Epithelial cell of esophagus (primary cell): ENCODE data around the gene PFKFB1.

Source experiments
- DNase-seq: peaks from one replicate; pipeline ENCODE4 v3.0.0; 2010; ENCODE audit warnings: low read depth
- H3K4me3 ChIP-seq: 2 replicates; pipeline ENCODE4 v1.5.1; 2011; ENCODE audit warnings: mild to moderate bottlenecking, low read length, control low read depth
- CTCF ChIP-seq: IDR thresholded peaks from 2 replicates; pipeline ENCODE4 v1.5.1; 2011; ENCODE audit warnings: low read depth, mild to moderate bottlenecking, low read length, control low read depth, inconsistent platforms; ENCODE audit not compliant: insufficient read depth; ENCODE audit errors: missing control alignments

Gene PFKFB1

GRCh38 chrX:55028611-55029010, 34.6 kb upstream of the PFKFB1 start:
- H3K4me3 ChIP-seq, result no peak overlapping the region
- TF ChIP-seq CTCF, result no peak
- no peak for DNase-seq

GRCh38 chrX:55028040-55028439, 34.1 kb upstream of the PFKFB1 start:
- no peak overlapping the region for H3K4me3 ChIP-seq
- DNase-seq, result no peak
- no peak for TF ChIP-seq CTCF

- DNase-seq, result no peak
- no peak overlapping the region for H3K4me3 ChIP-seq
Observed at GRCh38 chrX:55026840-55027239, 32.9 kb upstream of the PFKFB1 start.

GRCh38 chrX:55026143-55026542, 32.2 kb upstream of the PFKFB1 start:
- no peak overlapping the region for H3K4me3 ChIP-seq
- peak; percentile 25 for DNase-seq
- TF ChIP-seq CTCF, result no peak

More at GRCh38 chrX:55026840-55027239, 32.9 kb upstream of the PFKFB1 start:
- no peak for TF ChIP-seq CTCF

GRCh38 chrX:55014897-55015299, 20.9 kb upstream of the PFKFB1 start:
- H3K4me3 ChIP-seq, result no peak overlapping the region
- DNase-seq, result no peak
- TF ChIP-seq CTCF, result no peak

- no peak overlapping the region for H3K4me3 ChIP-seq
- no peak for DNase-seq
- TF ChIP-seq CTCF, result peak; percentile 23
Observed at GRCh38 chrX:55011294-55011693, 17.3 kb upstream of the PFKFB1 start.

- no peak overlapping the region for H3K4me3 ChIP-seq
- no peak for TF ChIP-seq CTCF
- DNase-seq, result peak; percentile 80
Observed at GRCh38 chrX:55008571-55009358, 14.8 kb upstream of the PFKFB1 start.
